Astrocyte (in vitro differentiated cells and primary cell): ENCODE results near the gene MRS2.
"Not testable (repeated sequence)": the region's sequence is repeated elsewhere in the genome, so short reads cannot be mapped to it uniquely, and the experiment has no call there.

Experiments
- EZH2 ChIP-seq: IDR thresholded peaks from 2 replicates; pipeline ENCODE4 v1.6.1; 2012; ENCODE audit warnings: mild to moderate bottlenecking, low read length, inconsistent platforms; ENCODE audit not compliant: insufficient read depth
- TF ChIP-seq, protein P1 (sequence below): IDR thresholded peaks from 2 replicates; pipeline ENCODE4 v1.5.1; 2011; ENCODE audit warnings: low read depth, mild to moderate bottlenecking, inconsistent platforms, low read length, moderate library complexity; ENCODE audit not compliant: insufficient read depth

DNA sequence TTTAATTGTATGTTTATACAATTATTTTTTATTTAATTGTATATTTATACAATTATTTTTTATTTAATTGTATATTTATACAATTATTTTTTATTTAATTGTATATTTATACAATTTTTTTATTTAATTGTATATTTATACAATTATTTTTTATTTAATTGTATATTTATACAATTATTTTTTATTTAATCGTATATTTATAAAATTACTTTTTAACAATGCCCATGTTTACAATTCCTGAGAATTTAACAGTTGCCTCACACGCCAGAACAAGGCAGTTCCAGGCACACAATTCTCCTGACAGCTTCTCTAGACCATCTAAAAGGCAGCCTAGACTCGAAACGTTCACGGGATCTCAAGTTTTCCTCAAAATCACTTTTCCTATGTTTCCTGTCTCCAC, 40.4 kb upstream of the MRS2 start:
- TF ChIP-seq, protein P1, sequence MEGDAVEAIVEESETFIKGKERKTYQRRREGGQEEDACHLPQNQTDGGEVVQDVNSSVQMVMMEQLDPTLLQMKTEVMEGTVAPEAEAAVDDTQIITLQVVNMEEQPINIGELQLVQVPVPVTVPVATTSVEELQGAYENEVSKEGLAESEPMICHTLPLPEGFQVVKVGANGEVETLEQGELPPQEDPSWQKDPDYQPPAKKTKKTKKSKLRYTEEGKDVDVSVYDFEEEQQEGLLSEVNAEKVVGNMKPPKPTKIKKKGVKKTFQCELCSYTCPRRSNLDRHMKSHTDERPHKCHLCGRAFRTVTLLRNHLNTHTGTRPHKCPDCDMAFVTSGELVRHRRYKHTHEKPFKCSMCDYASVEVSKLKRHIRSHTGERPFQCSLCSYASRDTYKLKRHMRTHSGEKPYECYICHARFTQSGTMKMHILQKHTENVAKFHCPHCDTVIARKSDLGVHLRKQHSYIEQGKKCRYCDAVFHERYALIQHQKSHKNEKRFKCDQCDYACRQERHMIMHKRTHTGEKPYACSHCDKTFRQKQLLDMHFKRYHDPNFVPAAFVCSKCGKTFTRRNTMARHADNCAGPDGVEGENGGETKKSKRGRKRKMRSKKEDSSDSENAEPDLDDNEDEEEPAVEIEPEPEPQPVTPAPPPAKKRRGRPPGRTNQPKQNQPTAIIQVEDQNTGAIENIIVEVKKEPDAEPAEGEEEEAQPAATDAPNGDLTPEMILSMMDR = not testable (repeated sequence)
- TF ChIP-seq EZH2 = not testable (repeated sequence)
